T-helper 2 cell treated with Interferon-gamma antibody and Interleukin-4, amounts not matched to agents 100 ng/mL and 5 ng/mL, for 36 hours (primary cell): Measurements from ENCODE around the gene STYX. TPM values are rescaled to one million over a fixed set of nuclear protein-coding genes. Genes with fewer than 3 reads are reported as not detected.

Experiments
- intact Hi-C: fragments of 100-400 bp; cut with micrococcal nuclease; formaldehyde crosslinking; loops from one replicate; pipeline ENCODE4 v1.15.1; 2023
- total RNA-seq: library from RNA; stranded (reverse); gene quantifications from 2 replicates; pipeline ENCODE4 v1.2.3, GENCODE V29; 2022

Gene STYX
- total RNA-seq = 23.4 and 25.5 TPM in 2 replicates

- intact Hi-C loops = loop anchor here (1.0 to 2.0 kb wide), 6 partner anchors 12 to 423 kb away; partner anchors contain the start of genes DDHD1, GNPNAT1, GPR137C and PSMC6
Measured at GRCh38 chr14:52729925-52730708, at the start of gene STYX. TSS of gene STYX (plus strand) at chr14:52730166. CDS start at chr14:52730475, 309 bp downstream.

- intact Hi-C loops = no loop called here
Measured at GRCh38 chr14:52683985-52684520, 45.9 kb upstream of the STYX start.

- intact Hi-C loops = no loop called here
Measured at GRCh38 chr14:52686176-52686575, 43.8 kb upstream of the STYX start.

GRCh38 chr14:52690983-52691760, 38.8 kb upstream of the STYX start:
- intact Hi-C loops = loop anchor here (10.0 kb wide), 2 partner anchors 826 to 1866 kb away; partner anchors contain the start of gene GNG2

- intact Hi-C loops = loop anchor here (10.0 kb wide), 2 partner anchors 828 to 1868 kb away; partner anchors contain the start of gene GNG2
Measured at GRCh38 chr14:52692248-52692962, 37.6 kb upstream of the STYX start.

GRCh38 chr14:52693036-52693435, 36.9 kb upstream of the STYX start:
- intact Hi-C loops = loop anchor here (10.0 kb wide), 2 partner anchors 828 to 1868 kb away; partner anchors contain the start of gene GNG2

GRCh38 chr14:52693532-52693931, 36.4 kb upstream of the STYX start:
- intact Hi-C loops = loop anchor here (10.0 kb wide), 2 partner anchors 829 to 1869 kb away; partner anchors contain the start of gene GNG2

- intact Hi-C loops = loop anchor here (1.0 to 10.0 kb wide), 7 partner anchors 12 to 1870 kb away; partner anchors contain the start of genes GNG2, GNPNAT1, GPR137C and PSMC6
Measured at GRCh38 chr14:52694761-52695480, 35.0 kb upstream of the STYX start.

- intact Hi-C loops = loop anchor here (1.0 to 10.0 kb wide), 3 partner anchors 143 to 1871 kb away; partner anchors contain the start of genes GNG2, GPR137C and TXNDC16
Measured at GRCh38 chr14:52695481-52696091, 34.4 kb upstream of the STYX start, which contains the start of gene ERO1A. TSS of gene ERO1A (minus strand) at chr14:52695558. CDS start at chr14:52695481, 77 bp downstream.

- intact Hi-C loops = no loop called here
Measured at GRCh38 chr14:52700701-52701172, 29.2 kb upstream of the STYX start.

GRCh38 chr14:52701223-52701622, 28.7 kb upstream of the STYX start:
- intact Hi-C loops = no loop called here

GRCh38 chr14:52703225-52703624, 26.7 kb upstream of the STYX start:
- intact Hi-C loops = no loop called here

- intact Hi-C loops = no loop called here
Measured at GRCh38 chr14:52703664-52704063, 26.3 kb upstream of the STYX start.

GRCh38 chr14:52706286-52706685, 23.7 kb upstream of the STYX start:
- intact Hi-C loops = loop anchor here (2.0 to 5.0 kb wide), 3 partner anchors 36 to 447 kb away; partner anchors contain the start of genes DDHD1 and PTGER2

- intact Hi-C loops = loop anchor here (1.0 to 5.0 kb wide), 7 partner anchors 13 to 446 kb away; partner anchors contain the start of genes DDHD1, GNPNAT1, GPR137C and PTGER2
Measured at GRCh38 chr14:52706724-52707706, 23.0 kb upstream of the STYX start, which contains the start of gene PSMC6. TSS of gene PSMC6 (plus strand) at chr14:52707200. CDS start at chr14:52707220, 20 bp downstream.

- intact Hi-C loops = no loop called here
Measured at GRCh38 chr14:52711666-52712065, 18.3 kb upstream of the STYX start.

- intact Hi-C loops = no loop called here
Measured at GRCh38 chr14:52716155-52716554, 13.8 kb upstream of the STYX start.
